Lower leg skin (tissue), 3 donors: ENCODE data around the gene KCNQ2.

Experiments used
- POLR2A ChIP-seq, 2 donors: fragments of 450-650 bp; IDR thresholded peaks; one replicate each; pipeline ENCODE4 v1.6.1; 2016 to 2017; ENCODE audit warnings: antibody characterized with exemption in 2 of 2, mild to moderate bottlenecking in 1 of 2, moderate library complexity in 1 of 2
- TF ChIP-seq, protein P1 (sequence below), 3 donors: fragments of 450-650 bp; IDR thresholded peaks; one replicate each; pipeline ENCODE4 v1.5.1; 2016; ENCODE audit warnings: antibody characterized with exemption in 3 of 3, mild to moderate bottlenecking in 3 of 3, moderate library complexity in 2 of 3

DNA sequence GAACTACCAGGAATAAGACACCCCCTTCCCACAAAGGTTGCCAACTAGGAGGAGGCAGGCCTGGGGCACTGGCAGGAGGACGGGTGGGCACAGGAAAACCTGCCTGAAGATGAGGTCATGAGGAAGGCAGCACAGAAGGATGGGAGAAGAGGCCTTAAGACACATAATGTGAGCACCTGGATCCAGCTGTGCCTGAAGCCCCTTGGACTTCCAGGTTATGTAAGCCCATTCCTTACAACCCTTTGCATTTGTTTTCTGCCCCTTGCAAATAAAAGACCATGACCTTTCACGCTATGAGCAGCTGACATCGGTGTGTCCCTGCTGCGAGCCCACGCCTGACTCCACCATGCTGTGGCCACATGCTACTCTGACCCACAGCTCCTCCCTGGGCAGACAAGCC, 23.4 kb downstream of the KCNQ2 start:
- no peak for TF ChIP-seq POLR2A (IDR thresholded peaks at IDR 0.05)
- TF ChIP-seq, protein P1, sequence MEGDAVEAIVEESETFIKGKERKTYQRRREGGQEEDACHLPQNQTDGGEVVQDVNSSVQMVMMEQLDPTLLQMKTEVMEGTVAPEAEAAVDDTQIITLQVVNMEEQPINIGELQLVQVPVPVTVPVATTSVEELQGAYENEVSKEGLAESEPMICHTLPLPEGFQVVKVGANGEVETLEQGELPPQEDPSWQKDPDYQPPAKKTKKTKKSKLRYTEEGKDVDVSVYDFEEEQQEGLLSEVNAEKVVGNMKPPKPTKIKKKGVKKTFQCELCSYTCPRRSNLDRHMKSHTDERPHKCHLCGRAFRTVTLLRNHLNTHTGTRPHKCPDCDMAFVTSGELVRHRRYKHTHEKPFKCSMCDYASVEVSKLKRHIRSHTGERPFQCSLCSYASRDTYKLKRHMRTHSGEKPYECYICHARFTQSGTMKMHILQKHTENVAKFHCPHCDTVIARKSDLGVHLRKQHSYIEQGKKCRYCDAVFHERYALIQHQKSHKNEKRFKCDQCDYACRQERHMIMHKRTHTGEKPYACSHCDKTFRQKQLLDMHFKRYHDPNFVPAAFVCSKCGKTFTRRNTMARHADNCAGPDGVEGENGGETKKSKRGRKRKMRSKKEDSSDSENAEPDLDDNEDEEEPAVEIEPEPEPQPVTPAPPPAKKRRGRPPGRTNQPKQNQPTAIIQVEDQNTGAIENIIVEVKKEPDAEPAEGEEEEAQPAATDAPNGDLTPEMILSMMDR (IDR thresholded peaks at IDR 0.05) = no peak
